GM10248 (cell line): ENCODE data around the gene PTPN6.

Source experiments
- CTCF ChIA-PET: fragments of 300-600 bp; sonication (Branson Sonifier 250); formaldehyde crosslinking; extraction: SDS; loops from one replicate; lab custom pipeline; 2021; ENCODE audit warnings: antibody characterized with exemption; lab: Yijun Ruan, JAX
- POLR2A ChIA-PET: fragments of 350-650 bp; sonication (Branson Sonifier 250); formaldehyde crosslinking; extraction: SDS; loops from one replicate; lab custom pipeline; 2020; ENCODE audit warnings: antibody characterized with exemption; lab: Yijun Ruan, JAX
- DNase-seq: peaks from one replicate; pipeline ENCODE4 v3.0.0; 2012; ENCODE audit errors: extremely low spot score
- TF ChIP-seq, protein P1 (sequence below): IDR thresholded peaks from 2 replicates; pipeline ENCODE4 v1.5.1; 2012; ENCODE audit warnings: mild to moderate bottlenecking, low read depth; ENCODE audit errors: extremely low read depth, missing control alignments, control extremely low read depth

The PTPN6 gene

DNA sequence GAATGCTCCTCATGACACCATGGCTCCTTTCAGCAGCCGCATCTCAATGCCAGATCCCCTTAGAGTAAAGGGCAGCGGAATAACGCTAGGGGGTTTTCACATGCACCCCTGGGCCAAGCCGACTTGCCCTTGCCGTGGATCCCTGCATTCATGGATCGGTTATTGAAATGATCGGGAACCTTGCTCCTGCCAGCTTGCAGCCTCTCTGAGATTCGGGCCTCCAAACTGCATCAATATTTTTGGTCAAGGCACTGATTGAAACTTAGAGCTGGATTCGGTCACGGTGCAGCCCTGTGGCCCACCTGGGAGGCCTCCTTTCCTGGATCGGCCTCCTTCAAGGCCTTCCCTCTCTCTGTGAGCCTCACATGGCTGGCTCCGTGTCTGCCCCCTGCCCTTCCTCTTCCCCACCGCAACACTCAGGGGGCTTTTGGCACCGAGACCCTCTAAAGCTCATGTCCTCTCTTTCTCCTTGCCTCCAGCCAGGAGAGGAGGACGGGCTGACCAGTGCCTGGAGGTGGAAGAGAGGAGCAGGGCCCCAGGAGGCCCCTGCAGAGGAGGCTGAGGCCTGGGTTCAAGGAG is 1.8 kb downstream of the PTPN6 start:
- CTCF ChIA-PET = interaction anchor here (1.5 to 22.9 kb wide), 6 partner anchors 7 to 156 kb away, joined by 4 to 530 read pairs (median 10); partner anchors contain the start of genes C12orf57, C1RL and RNU7-1
- POLR2A ChIA-PET = interaction anchor here (1.0 to 1.9 kb wide), 3 partner anchors 9 to 317 kb away, joined by 3 to 11 read pairs (median 4); partner anchors contain the start of genes C12orf57, LPAR5, RNU7-1 and TPI1
- TF ChIP-seq, protein P1, sequence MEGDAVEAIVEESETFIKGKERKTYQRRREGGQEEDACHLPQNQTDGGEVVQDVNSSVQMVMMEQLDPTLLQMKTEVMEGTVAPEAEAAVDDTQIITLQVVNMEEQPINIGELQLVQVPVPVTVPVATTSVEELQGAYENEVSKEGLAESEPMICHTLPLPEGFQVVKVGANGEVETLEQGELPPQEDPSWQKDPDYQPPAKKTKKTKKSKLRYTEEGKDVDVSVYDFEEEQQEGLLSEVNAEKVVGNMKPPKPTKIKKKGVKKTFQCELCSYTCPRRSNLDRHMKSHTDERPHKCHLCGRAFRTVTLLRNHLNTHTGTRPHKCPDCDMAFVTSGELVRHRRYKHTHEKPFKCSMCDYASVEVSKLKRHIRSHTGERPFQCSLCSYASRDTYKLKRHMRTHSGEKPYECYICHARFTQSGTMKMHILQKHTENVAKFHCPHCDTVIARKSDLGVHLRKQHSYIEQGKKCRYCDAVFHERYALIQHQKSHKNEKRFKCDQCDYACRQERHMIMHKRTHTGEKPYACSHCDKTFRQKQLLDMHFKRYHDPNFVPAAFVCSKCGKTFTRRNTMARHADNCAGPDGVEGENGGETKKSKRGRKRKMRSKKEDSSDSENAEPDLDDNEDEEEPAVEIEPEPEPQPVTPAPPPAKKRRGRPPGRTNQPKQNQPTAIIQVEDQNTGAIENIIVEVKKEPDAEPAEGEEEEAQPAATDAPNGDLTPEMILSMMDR = no peak
- no peak for DNase-seq

DNA sequence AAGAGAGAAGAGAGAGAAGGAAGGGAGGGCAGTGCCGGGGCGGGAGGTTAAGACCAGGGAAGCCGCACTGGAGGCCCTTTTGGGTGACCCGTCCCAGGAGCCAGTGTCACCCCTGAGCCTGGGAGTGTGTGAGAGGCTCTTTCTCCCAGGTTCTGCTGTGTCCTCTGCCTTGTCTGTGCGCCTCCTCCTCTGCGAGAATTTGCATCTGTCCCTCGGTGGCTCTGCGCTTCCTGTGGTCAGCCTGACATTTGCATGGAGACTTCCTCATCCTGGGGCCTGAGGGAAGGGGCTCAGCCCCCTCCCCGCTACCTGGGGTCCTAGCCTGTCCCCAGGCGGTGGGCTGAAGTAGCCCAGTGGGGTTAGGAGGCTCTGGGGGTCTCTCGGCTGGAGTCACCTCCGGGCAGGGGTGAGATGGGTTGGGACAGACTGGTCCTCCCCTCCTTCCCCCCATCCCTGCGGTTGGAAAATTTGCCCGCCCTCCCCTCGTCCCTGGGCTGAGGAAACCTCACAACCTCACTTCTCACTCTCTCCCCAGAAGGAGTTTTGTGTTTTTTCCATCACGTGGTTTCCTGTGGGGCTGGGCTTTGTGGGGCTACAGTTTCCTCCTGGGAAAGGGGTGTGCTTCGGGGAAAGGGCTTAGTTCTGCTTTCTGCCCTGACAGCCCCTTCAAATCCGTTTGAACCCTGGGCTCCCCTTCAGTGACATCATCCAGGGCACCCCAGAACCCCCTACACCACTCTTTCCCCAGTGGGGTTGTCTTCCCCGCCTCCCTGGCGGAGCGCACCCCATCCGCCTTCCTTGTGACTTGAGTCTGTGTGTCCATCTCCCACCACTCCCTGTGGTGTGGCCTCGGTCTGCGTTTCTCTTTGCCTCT is 2.5 kb downstream of the PTPN6 start:
- TF ChIP-seq, protein P1 = no peak
- ChIA-PET POLR2A (interaction anchor here (0.8 to 1.0 kb wide), 3 partner anchors 10 to 318 kb away, joined by 3 to 4 read pairs (median 3); partner anchors contain the start of genes C12orf57, LPAR5 and RNU7-1), CTCF (interaction anchor here (1.0 to 22.9 kb wide), 9 partner anchors 7 to 155 kb away, joined by 4 to 530 read pairs (median 13); partner anchors contain the start of genes C12orf57, C1RL, PTPN6 and RNU7-1)
- DNase-seq = peak; percentile 80

DNA sequence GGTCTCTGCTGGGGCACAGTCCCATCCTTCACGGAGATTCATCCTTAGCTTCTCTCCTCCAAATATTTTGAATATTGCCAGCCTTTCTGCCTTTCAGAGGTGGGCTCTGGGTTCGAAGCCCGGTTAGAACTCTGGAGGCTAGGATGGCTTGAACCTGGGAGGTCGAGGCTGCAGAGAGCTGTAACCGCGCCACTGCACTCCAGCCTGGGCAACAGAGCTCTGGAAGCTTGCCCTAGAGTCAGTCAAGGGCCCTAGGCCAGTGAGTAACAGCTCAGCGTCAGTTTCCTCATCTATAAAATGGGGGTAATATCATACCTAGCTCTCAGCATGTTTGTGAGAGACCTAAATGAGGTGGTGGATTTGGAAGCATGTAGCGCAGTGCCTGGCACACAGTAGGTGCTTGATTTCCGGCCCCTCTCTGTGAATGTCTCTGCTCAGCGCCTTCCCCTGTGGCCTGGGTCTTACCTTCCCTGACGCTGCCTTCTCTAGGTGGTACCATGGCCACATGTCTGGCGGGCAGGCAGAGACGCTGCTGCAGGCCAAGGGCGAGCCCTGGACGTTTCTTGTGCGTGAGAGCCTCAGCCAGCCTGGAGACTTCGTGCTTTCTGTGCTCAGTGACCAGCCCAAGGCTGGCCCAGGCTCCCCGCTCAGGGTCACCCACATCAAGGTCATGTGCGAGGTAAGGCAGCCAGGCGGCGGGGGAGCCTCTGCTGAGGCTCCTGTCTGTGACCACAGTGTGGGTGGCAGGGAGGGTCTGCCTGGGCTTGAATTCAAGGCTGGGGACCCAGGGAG is 3.4 kb downstream of the PTPN6 start:
- ChIA-PET POLR2A (interaction anchor here (0.6 to 0.8 kb wide), 2 partner anchors 35 to 63 kb away, joined by 3 read pairs; no protein-coding TSS in a partner anchor), CTCF (interaction anchor here (1.0 to 13.5 kb wide), 4 partner anchors 11 to 82 kb away, joined by 5 to 530 read pairs (median 16); partner anchors contain the start of genes C12orf57, PTPN6, RNU7-1 and SPSB2)
- TF ChIP-seq, protein P1 = no peak
- no peak for DNase-seq

DNA sequence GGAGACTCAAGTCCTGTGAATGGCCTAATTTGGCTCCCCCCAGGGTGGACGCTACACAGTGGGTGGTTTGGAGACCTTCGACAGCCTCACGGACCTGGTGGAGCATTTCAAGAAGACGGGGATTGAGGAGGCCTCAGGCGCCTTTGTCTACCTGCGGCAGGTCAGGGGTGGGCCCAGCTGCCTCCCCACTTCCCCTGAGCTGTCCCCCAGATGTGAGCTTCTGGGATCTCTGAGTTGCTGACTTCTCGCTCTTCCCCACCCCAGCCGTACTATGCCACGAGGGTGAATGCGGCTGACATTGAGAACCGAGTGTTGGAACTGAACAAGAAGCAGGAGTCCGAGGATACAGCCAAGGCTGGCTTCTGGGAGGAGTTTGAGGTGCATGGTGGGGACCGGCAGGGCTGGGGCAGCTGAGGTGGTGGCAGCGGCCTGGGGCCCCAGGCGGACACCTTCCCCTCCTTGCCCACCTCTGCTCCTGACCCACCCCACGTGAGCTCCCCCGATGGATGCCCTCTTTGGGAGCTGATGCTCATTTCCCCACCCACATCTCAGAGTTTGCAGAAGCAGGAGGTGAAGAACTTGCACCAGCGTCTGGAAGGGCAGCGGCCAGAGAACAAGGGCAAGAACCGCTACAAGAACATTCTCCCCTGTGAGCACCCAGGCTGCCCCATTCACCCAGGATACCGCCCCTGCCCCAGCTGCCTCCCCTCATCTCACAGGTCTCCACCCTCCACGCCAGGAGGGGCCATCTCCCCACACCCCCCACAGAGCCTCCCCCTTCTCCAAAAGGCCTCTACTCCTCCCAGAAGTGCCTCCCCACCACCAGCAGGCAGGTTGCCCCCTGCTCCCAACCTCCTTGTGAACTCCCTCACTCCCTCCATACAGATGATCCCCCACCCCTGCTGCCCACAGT is 4.2 kb downstream of the PTPN6 start:
- ChIA-PET POLR2A (interaction anchor here (1.0 to 11.3 kb wide), 2 partner anchors 10 to 88 kb away, joined by 3 to 147 read pairs; partner anchors contain the start of genes C12orf57, RNU7-1 and TPI1), CTCF (interaction anchor here (1.4 to 13.5 kb wide), 4 partner anchors 10 to 82 kb away, joined by 3 to 530 read pairs (median 16); partner anchors contain the start of genes C12orf57, PTPN6, RNU7-1 and SPSB2)
- TF ChIP-seq, protein P1 = no peak
- no peak for DNase-seq

DNA sequence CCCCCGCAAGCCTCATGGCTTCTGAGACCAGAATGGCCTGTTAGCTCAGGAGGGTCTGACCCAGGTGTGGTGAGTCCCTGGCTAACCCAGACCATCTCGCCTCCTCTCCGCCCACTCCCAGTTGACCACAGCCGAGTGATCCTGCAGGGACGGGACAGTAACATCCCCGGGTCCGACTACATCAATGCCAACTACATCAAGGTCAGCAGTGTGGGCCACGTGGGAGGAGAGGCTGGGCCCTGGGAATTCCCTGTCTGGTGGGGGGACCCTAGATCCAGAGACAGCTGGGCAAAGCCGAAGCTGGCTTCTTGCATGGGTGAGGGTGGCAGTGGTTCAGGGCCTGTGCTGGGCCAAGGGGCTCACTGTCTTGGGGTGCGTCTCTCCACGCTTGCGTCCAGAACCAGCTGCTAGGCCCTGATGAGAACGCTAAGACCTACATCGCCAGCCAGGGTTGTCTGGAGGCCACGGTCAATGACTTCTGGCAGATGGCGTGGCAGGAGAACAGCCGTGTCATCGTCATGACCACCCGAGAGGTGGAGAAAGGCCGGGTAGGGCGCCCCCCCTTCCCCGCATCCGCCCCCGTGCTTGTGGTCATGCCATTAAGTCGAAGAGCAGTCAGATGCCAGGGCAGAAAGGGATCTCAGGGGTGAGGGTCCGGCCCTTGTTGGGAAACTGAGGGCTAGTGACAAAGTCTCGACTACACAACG is 5.0 kb downstream of the PTPN6 start:
- TF ChIP-seq, protein P1 = no peak
- ChIA-PET POLR2A (interaction anchor here (0.8 to 11.3 kb wide), 4 partner anchors 10 to 89 kb away, joined by 3 to 147 read pairs (median 3); partner anchors contain the start of genes C12orf57, RNU7-1 and TPI1), CTCF (interaction anchor here (1.4 to 13.5 kb wide), 5 partner anchors 9 to 151 kb away, joined by 3 to 530 read pairs (median 7); partner anchors contain the start of genes C12orf57, PTPN6, RNU7-1 and SPSB2)
- no peak for DNase-seq
